ENCODE measurements around the gene HS3ST3A1. TPM values are rescaled to one million over a fixed set of nuclear protein-coding genes. Genes with fewer than 3 reads are reported as not detected.

Gene HS3ST3A1
- total RNA-seq, 1 experiment from 2014 or later = 10.4 TPM

- CTCF ChIA-PET = interaction anchor here (0.6 to 1.9 kb wide), 5 partner anchors 11 to 469 kb away, joined by 3 to 7 read pairs (median 3); no protein-coding TSS in a partner anchor
Measured at GRCh38 chr17:13569398-13570123, 32.2 kb downstream of the HS3ST3A1 start.

DNA sequence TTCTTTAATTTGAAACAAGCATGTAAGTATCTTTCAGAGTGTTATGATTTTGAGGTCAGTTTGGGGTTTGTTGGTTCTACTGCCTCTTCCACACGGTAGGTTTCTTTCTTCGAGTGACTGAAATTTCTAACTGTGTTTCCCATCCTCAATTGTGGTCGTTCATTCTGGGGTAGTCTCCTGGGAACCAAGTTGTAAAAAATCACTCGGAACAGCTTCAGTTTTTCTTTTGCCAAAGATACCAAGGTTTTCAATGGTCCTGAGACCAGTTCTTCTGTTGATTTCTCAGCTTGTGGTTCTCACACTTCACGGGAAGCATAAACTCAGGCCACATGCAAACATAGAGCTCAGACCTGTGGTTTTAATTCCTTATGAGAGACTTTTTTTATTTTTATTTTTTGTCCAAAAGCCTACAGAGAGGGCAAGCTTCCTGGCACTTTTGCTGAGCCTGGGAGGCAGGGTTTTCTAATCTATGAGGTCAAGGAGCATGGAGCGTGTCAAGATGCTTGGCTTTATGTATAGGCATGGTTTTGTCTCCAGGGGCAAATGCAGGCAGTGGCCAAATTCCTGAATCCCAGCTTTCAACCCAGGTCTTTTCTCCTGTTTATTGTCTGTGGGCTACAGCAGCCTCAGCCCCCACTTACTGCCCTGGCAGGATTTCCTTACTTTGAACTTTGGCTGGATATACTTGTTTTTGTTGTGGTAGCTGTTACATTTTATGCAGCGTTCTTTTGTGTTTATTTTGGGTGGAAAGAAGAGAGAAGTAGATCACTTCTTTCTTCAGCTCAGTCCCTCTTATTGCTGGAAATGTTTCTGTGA lies 32.9 kb downstream of the HS3ST3A1 start:
- no TSS peak for BruUV-seq (replicated peaks)

More at GRCh38 chr17:13569398-13570123, 32.2 kb downstream of the HS3ST3A1 start:
- peaks cover 1% of the 10 kb centered on the region for H3K9me3 Mint-ChIP-seq (ENCODE audit: unreplicated experiment)
- POLR2A ChIA-PET = interaction anchor here (0.6 to 1.1 kb wide), 5 partner anchors 7 to 1170 kb away, joined by 3 to 4 read pairs (median 3); no protein-coding TSS in a partner anchor
- H3K4me1 Mint-ChIP-seq (ENCODE audit: insufficient read depth, unreplicated experiment) = peaks cover 18% of the 10 kb centered on the region
- H3K27me3 Mint-ChIP-seq (ENCODE audit: insufficient read depth, unreplicated experiment) = no peaks in the 10 kb centered on the region
- TF ChIP-seq CTCF (IDR thresholded peaks at IDR 0.05; ENCODE audit: unreplicated experiment) = no peak
- BruUV-seq (replicated peaks) = no TSS peak
- H3K27ac Mint-ChIP-seq (ENCODE audit: low read depth, unreplicated experiment) = no peak overlapping the region
- DNase-seq (ENCODE audit: unreplicated experiment) = no peak
- H3K4me3 Mint-ChIP-seq (ENCODE audit: unreplicated experiment) = no peak overlapping the region
- peaks cover 6% of the 10 kb centered on the region for H3K36me3 Mint-ChIP-seq (ENCODE audit: insufficient read depth, unreplicated experiment)
- intact Hi-C loops (cut with micrococcal nuclease) = no loop called here

GRCh38 chr17:13563866-13564265 lies 37.9 kb downstream of the HS3ST3A1 start:
- intact Hi-C loops (cut with micrococcal nuclease) = no loop called here
- Mint-ChIP-seq H3K36me3 (ENCODE audit: insufficient read depth, unreplicated experiment) (no peaks in the 10 kb centered on the region), H3K9me3 (ENCODE audit: unreplicated experiment) (no peaks in the 10 kb centered on the region), H3K4me1 (ENCODE audit: insufficient read depth, unreplicated experiment) (peaks cover 15% of the 10 kb centered on the region), H3K4me3 (ENCODE audit: unreplicated experiment) (no peak overlapping the region), H3K27ac (ENCODE audit: low read depth, unreplicated experiment) (no peak overlapping the region), H3K27me3 (ENCODE audit: insufficient read depth, unreplicated experiment) (no peaks in the 10 kb centered on the region)
- ChIA-PET CTCF (interaction anchor here (0.8 to 1.4 kb wide), 3 partner anchors 16 to 533 kb away, joined by 3 to 4 read pairs (median 3); no protein-coding TSS in a partner anchor), POLR2A (interaction anchor here (0.8 kb wide), 1 partner anchor 16 kb away, joined by 3 read pairs; no protein-coding TSS in a partner anchor)
- DNase-seq (ENCODE audit: unreplicated experiment) = no peak
- no peak for TF ChIP-seq CTCF (IDR thresholded peaks at IDR 0.05; ENCODE audit: unreplicated experiment)
- BruUV-seq (replicated peaks) = no TSS peak

More for the DNA sequence above, 32.9 kb downstream of the HS3ST3A1 start:
- Mint-ChIP-seq H3K4me1 (ENCODE audit: insufficient read depth, unreplicated experiment) (peaks cover 17% of the 10 kb centered on the region), H3K27ac (ENCODE audit: low read depth, unreplicated experiment) (no peak overlapping the region), H3K27me3 (ENCODE audit: insufficient read depth, unreplicated experiment) (no peaks in the 10 kb centered on the region), H3K36me3 (ENCODE audit: insufficient read depth, unreplicated experiment) (peaks cover 6% of the 10 kb centered on the region), H3K9me3 (ENCODE audit: unreplicated experiment) (no peaks in the 10 kb centered on the region), H3K4me3 (ENCODE audit: unreplicated experiment) (no peak overlapping the region)
- intact Hi-C loops (cut with micrococcal nuclease) = no loop called here
- ChIA-PET POLR2A (interaction anchor here (0.6 to 1.1 kb wide), 4 partner anchors 11 to 1170 kb away, joined by 3 to 4 read pairs (median 3); no protein-coding TSS in a partner anchor), CTCF (interaction anchor here (0.5 to 1.9 kb wide), 5 partner anchors 10 to 470 kb away, joined by 3 to 7 read pairs (median 3); no protein-coding TSS in a partner anchor)
- no peak for TF ChIP-seq CTCF (IDR thresholded peaks at IDR 0.05; ENCODE audit: unreplicated experiment)
- no peak for DNase-seq (ENCODE audit: unreplicated experiment)

Data from MCF 10A (cell line).